GM20000 (cell line): ENCODE results near the gene RIC3.

Source experiments
- DNase-seq: peaks from one replicate; pipeline ENCODE4 v3.0.0; 2012; ENCODE audit warnings: low spot score
- TF ChIP-seq, protein P1 (sequence below): IDR thresholded peaks from 2 replicates; pipeline ENCODE4 v1.5.1; 2012; ENCODE audit warnings: mild to moderate bottlenecking, control low read depth; ENCODE audit errors: extremely low read depth, missing control alignments

Gene RIC3

GRCh38 chr11:8206251-8207079, 37.6 kb upstream of the RIC3 start:
- TF ChIP-seq, protein P1, sequence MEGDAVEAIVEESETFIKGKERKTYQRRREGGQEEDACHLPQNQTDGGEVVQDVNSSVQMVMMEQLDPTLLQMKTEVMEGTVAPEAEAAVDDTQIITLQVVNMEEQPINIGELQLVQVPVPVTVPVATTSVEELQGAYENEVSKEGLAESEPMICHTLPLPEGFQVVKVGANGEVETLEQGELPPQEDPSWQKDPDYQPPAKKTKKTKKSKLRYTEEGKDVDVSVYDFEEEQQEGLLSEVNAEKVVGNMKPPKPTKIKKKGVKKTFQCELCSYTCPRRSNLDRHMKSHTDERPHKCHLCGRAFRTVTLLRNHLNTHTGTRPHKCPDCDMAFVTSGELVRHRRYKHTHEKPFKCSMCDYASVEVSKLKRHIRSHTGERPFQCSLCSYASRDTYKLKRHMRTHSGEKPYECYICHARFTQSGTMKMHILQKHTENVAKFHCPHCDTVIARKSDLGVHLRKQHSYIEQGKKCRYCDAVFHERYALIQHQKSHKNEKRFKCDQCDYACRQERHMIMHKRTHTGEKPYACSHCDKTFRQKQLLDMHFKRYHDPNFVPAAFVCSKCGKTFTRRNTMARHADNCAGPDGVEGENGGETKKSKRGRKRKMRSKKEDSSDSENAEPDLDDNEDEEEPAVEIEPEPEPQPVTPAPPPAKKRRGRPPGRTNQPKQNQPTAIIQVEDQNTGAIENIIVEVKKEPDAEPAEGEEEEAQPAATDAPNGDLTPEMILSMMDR: no peak
- DNase-seq: no peak

GRCh38 chr11:8205566-8205965, 36.7 kb upstream of the RIC3 start:
- DNase-seq: no peak
- TF ChIP-seq, protein P1: no peak

GRCh38 chr11:8204596-8204995, 35.8 kb upstream of the RIC3 start:
- TF ChIP-seq, protein P1: no peak

DNA sequence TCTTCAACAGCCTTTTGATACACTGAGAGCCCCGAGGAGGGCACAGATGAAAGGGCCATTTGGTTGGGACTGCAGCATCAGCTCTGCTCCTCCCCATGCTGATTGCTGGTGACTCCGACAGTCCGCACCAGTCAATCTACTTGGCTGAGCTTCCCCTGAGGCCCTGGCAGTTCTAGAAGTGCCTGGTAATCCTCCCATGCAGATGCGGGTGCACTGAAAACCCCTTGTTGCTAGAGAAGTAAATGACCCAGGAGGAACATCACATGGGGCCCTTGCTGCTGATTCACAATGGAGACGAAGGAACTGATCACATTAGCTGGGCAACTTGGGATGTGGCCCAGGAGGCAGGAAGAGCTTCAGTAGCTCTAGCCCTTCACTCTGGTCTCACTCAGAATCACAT, 35.2 kb upstream of the RIC3 start:
- TF ChIP-seq, protein P1: no peak

More at GRCh38 chr11:8204596-8204995, 35.8 kb upstream of the RIC3 start:
- no peak for DNase-seq

DNA sequence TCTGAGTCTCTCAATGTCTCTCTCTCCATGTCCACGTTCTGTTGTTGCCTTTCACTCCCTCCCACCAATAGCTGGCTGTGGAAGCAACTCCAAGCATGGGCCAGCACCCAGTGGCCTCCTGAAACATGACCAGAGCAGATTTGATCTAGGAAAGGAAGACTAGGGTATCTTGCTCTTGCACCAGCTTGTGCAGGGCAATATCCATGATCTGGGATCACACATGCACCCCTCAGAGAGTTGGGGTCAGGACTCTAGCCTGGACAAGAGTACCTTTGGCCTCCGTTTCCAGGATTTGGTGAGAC, 34.5 kb upstream of the RIC3 start:
- DNase-seq: no peak
- TF ChIP-seq, protein P1: no peak

More for the DNA sequence above, 35.2 kb upstream of the RIC3 start:
- DNase-seq: no peak

GRCh38 chr11:8202516-8203413, 33.9 kb upstream of the RIC3 start:
- DNase-seq: no peak
- TF ChIP-seq, protein P1: no peak
